ENCODE results near the gene BPIFA2.
"Not testable (repeated sequence)": the region's sequence is repeated elsewhere in the genome, so short reads cannot be mapped to it uniquely, and the experiment has no call there.

Gene BPIFA2

GRCh38 chr20:33167859-33168258 is at the start of gene BPIFA2:
Gene BPIFA2 (plus strand): TSS chr20:33168159. CDS start chr20:33169146, 987 bp downstream.
- DNase-seq (ENCODE audit: low read depth): no peak

- no peak for DNase-seq (ENCODE audit: low read depth)
Measured at GRCh38 chr20:33119725-33120720, 47.9 kb upstream of the BPIFA2 start.

GRCh38 chr20:33120934-33121333 is 47.0 kb upstream of the BPIFA2 start:
- no peak for DNase-seq (ENCODE audit: low read depth)

GRCh38 chr20:33122297-33122696 is 45.7 kb upstream of the BPIFA2 start:
- not testable (repeated sequence) for DNase-seq (ENCODE audit: low read depth)

- no peak for DNase-seq (ENCODE audit: low read depth)
Measured at GRCh38 chr20:33124261-33124660, 43.7 kb upstream of the BPIFA2 start.

GRCh38 chr20:33124994-33125393 is 43.0 kb upstream of the BPIFA2 start:
- no peak for DNase-seq (ENCODE audit: low read depth)

- no peak for DNase-seq (ENCODE audit: low read depth)
Measured at GRCh38 chr20:33125983-33126382, 42.0 kb upstream of the BPIFA2 start.

- no peak for DNase-seq (ENCODE audit: low read depth)
Measured at GRCh38 chr20:33127422-33128097, 40.4 kb upstream of the BPIFA2 start.

GRCh38 chr20:33130568-33131061 is 37.3 kb upstream of the BPIFA2 start:
- no peak for DNase-seq (ENCODE audit: low read depth)

- no peak for DNase-seq (ENCODE audit: low read depth)
Measured at GRCh38 chr20:33131949-33132473, 35.9 kb upstream of the BPIFA2 start.

- no peak for DNase-seq (ENCODE audit: low read depth)
Measured at GRCh38 chr20:33132513-33133372, 35.2 kb upstream of the BPIFA2 start.

- no peak for DNase-seq (ENCODE audit: low read depth)
Measured at GRCh38 chr20:33133373-33133941, 34.5 kb upstream of the BPIFA2 start.

GRCh38 chr20:33137195-33137594 is 30.8 kb upstream of the BPIFA2 start:
- no peak for DNase-seq (ENCODE audit: low read depth)

- no peak for DNase-seq (ENCODE audit: low read depth)
Measured at GRCh38 chr20:33139467-33139866, 28.5 kb upstream of the BPIFA2 start.

- DNase-seq (ENCODE audit: low read depth): no peak
Measured at GRCh38 chr20:33145521-33145920, 22.4 kb upstream of the BPIFA2 start.

- no peak for DNase-seq (ENCODE audit: low read depth)
Measured at GRCh38 chr20:33147299-33147698, 20.7 kb upstream of the BPIFA2 start.

GRCh38 chr20:33148040-33148439 is 19.9 kb upstream of the BPIFA2 start:
- no peak for DNase-seq (ENCODE audit: low read depth)

GRCh38 chr20:33154252-33154651 is 13.7 kb upstream of the BPIFA2 start:
- DNase-seq (ENCODE audit: low read depth): no peak

- DNase-seq (ENCODE audit: low read depth): no peak
Measured at GRCh38 chr20:33158637-33159385, 9.1 kb upstream of the BPIFA2 start.

- no peak for DNase-seq (ENCODE audit: low read depth)
Measured at GRCh38 chr20:33159713-33160112, 8.2 kb upstream of the BPIFA2 start.

- no peak for DNase-seq (ENCODE audit: low read depth)
Measured at GRCh38 chr20:33160681-33161080, 7.3 kb upstream of the BPIFA2 start.
